ENCODE measurements around the gene ARPC1B.
A peak's percentile ranks its signal among the peaks of the same experiment; 100 is the strongest.

Gene ARPC1B

DNA sequence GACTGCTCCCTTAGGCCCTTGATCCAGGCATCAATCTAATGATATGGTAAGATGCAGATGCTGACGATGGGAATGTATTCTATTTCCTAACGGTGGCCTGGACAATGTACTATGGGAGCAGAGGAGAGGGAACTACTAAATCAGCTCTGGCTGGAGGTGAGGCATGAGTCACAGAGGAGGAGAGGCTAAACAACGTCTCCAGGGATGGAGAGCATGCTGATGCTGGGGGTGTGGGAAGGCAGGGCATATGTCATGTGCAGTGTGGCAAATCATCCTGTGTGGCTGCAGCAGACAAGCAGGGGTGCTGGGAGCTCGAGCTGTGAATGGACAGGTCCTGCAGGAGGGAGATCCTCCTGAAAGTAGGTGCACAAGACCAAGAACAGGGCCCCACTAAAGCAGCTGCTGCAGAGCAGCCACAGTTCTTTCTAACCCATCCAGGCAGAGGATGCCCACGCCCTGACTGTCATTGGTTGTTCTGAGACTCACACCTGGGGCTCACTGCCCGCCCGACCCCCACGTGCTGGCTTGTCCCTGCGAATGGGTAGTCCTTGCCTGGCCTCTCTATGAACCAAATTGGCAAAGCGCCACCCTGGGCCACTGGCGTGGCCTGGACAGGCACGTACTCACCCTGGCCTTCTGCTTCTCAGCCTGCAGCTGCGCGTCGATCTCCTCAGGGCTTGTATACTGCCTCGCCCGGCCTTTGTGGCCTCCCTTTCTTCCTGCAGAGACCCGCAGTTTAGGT is 29.9 kb downstream of the ARPC1B start:
- WGBS, 2 donors (ENCODE audit: extremely low coverage in 2 of 2, insufficient read length in 2 of 2, insufficient replicate concordance in 1 of 2) = no CpG with 5 or more reads among the region's 18 CpGs
- no peak overlapping the region for H3K14ac ChIP-seq (ENCODE audit: low read length)
- no peak overlapping the region for H2BK120ac ChIP-seq (ENCODE audit: low read depth, low read length)
- H3K27ac ChIP-seq (replicated peaks; ENCODE audit: low read length) = no peak overlapping the region
- H3K36me3 ChIP-seq (replicated peaks in 1 of 2; ENCODE audit: control insufficient read depth in 2 of 2, insufficient read depth in 2 of 2, low read length in 2 of 2) = peaks cover 45 to 62% of the 10 kb centered on the region in 2 donors
- H3K9ac ChIP-seq (ENCODE audit: low read depth, low read length, poor library complexity) = peak overlapping the region; percentile 7
- no peak overlapping the region for H4K8ac ChIP-seq (ENCODE audit: low read depth, low read length)
- H3K4me3 ChIP-seq (ENCODE audit: low read length in 2 of 2) = peak overlapping the region in 1 of 2 donors; percentile 54
- H2AFZ ChIP-seq (ENCODE audit: low read length) = no peak overlapping the region
- no peak overlapping the region for H3K4me2 ChIP-seq (ENCODE audit: insufficient read depth, low read length, poor library complexity, severe bottlenecking)
- H3K4ac ChIP-seq (ENCODE audit: low read length) = no peak overlapping the region
- H4K91ac ChIP-seq (ENCODE audit: low read depth, low read length, poor library complexity) = no peak overlapping the region
- H3K18ac ChIP-seq (ENCODE audit: low read length) = no peak overlapping the region
- no peak overlapping the region for H2BK15ac ChIP-seq (ENCODE audit: low read length)
- DNase-seq (ENCODE audit: low spot score) = no peak
- H3K23ac ChIP-seq (ENCODE audit: low read depth, low read length, poor library complexity) = no peak overlapping the region
- H3K79me1 ChIP-seq (ENCODE audit: low read depth, low read length) = peaks cover 15% of the 10 kb centered on the region
- no peaks in the 10 kb centered on the region for H3K27me3 ChIP-seq (ENCODE audit: control insufficient read depth in 3 of 3, insufficient read depth in 3 of 3, low read depth in 1 of 3, low read length in 3 of 3)
- H2BK12ac ChIP-seq (ENCODE audit: low read length) = no peak overlapping the region
- H2AK5ac ChIP-seq (ENCODE audit: low read depth, low read length) = no peak overlapping the region
- H3K4me1 ChIP-seq (ENCODE audit: control insufficient read depth in 2 of 2, insufficient read depth in 1 of 2, low read depth in 1 of 2, low read length in 2 of 2) = peaks cover 0 to 10% of the 10 kb centered on the region in 2 donors
- no peaks in the 10 kb centered on the region for H3K9me3 ChIP-seq (replicated peaks in 1 of 2; ENCODE audit: control insufficient read depth in 2 of 2, insufficient read depth in 1 of 2, low read depth in 1 of 2, low read length in 2 of 2)
- no peak overlapping the region for H2BK5ac ChIP-seq (ENCODE audit: low read length)

DNA sequence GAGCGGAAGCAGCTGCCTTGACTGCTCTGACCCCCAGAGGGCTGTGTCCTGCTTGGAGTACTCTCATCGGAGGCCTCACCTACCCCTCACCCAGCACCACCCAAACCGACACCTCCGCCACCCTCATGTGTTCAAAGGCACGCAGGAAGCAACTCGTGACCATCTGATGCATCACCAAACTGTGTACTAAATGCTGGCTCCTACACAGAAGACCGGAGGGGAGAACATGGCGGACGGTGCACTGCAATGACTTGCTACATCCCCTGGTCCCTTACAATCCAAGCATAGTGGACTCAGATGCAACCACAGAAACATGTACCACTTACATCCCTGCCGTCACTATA is 30.4 kb downstream of the ARPC1B start:
- Histone ChIP-seq H3K4me1 (ENCODE audit: control insufficient read depth in 2 of 2, insufficient read depth in 1 of 2, low read depth in 1 of 2, low read length in 2 of 2) (peaks cover 2 to 13% of the 10 kb centered on the region in 2 donors), H3K14ac (ENCODE audit: low read length) (no peak overlapping the region), H3K27ac (replicated peaks; ENCODE audit: low read length) (no peak overlapping the region), H3K18ac (ENCODE audit: low read length) (no peak overlapping the region), H2AFZ (ENCODE audit: low read length) (no peak overlapping the region), H3K23ac (ENCODE audit: low read depth, low read length, poor library complexity) (no peak overlapping the region), H3K4me3 (ENCODE audit: low read length in 2 of 2) (peak overlapping the region in 1 of 2 donors; percentile 10), H2BK12ac (ENCODE audit: low read length) (no peak overlapping the region), H3K4ac (ENCODE audit: low read length) (no peak overlapping the region), H2AK5ac (ENCODE audit: low read depth, low read length) (no peak overlapping the region), H4K91ac (ENCODE audit: low read depth, low read length, poor library complexity) (no peak overlapping the region), H3K36me3 (replicated peaks in 1 of 2; ENCODE audit: control insufficient read depth in 2 of 2, insufficient read depth in 2 of 2, low read length in 2 of 2) (peaks cover 40 to 57% of the 10 kb centered on the region in 2 donors), H3K9ac (ENCODE audit: low read depth, low read length, poor library complexity) (peak overlapping the region; percentile 6), H3K9me3 (replicated peaks in 1 of 2; ENCODE audit: control insufficient read depth in 2 of 2, insufficient read depth in 1 of 2, low read depth in 1 of 2, low read length in 2 of 2) (no peaks in the 10 kb centered on the region), H2BK15ac (ENCODE audit: low read length) (no peak overlapping the region), H3K4me2 (ENCODE audit: insufficient read depth, low read length, poor library complexity, severe bottlenecking) (no peak overlapping the region), H2BK120ac (ENCODE audit: low read depth, low read length) (no peak overlapping the region), H2BK5ac (ENCODE audit: low read length) (no peak overlapping the region), H3K27me3 (ENCODE audit: control insufficient read depth in 3 of 3, insufficient read depth in 3 of 3, low read depth in 1 of 3, low read length in 3 of 3) (no peaks in the 10 kb centered on the region), H4K8ac (ENCODE audit: low read depth, low read length) (no peak overlapping the region), H3K79me1 (ENCODE audit: low read depth, low read length) (peaks cover 15% of the 10 kb centered on the region)
- DNase-seq (ENCODE audit: low spot score) = no peak
- no CpG with 5 or more reads among the region's 10 CpGs for WGBS, 2 donors (ENCODE audit: extremely low coverage in 2 of 2, insufficient read length in 2 of 2, insufficient replicate concordance in 1 of 2)

DNA sequence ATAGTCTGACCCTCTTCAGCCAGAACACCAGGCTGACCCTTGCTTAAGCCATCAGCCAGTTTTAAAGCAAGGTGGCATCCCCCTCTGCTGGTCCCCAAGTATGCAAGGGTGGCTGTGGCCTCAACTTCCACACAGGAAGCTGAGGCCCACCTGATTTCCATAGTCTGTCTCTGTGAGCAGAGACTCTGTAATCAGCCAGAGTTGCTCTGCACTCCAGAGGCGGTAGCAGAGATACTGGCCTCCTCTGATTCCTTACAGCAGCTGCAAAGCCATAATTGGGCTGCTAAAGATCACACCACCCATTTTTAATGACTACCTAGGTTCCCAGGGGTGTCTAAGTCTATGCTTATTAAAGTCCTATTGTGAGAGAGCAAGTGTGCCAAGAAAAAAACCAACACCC is 32.0 kb downstream of the ARPC1B start:
- Histone ChIP-seq H3K36me3 (replicated peaks in 1 of 2; ENCODE audit: control insufficient read depth in 2 of 2, insufficient read depth in 2 of 2, low read length in 2 of 2) (peaks cover 32 to 57% of the 10 kb centered on the region in 2 donors), H2BK5ac (ENCODE audit: low read length) (no peak overlapping the region), H4K91ac (ENCODE audit: low read depth, low read length, poor library complexity) (no peak overlapping the region), H3K18ac (ENCODE audit: low read length) (no peak overlapping the region), H2BK120ac (ENCODE audit: low read depth, low read length) (no peak overlapping the region), H2AFZ (ENCODE audit: low read length) (no peak overlapping the region), H3K23ac (ENCODE audit: low read depth, low read length, poor library complexity) (no peak overlapping the region), H3K4me3 (ENCODE audit: low read length in 2 of 2) (peak overlapping the region in 1 of 2 donors; percentile 95), H2BK12ac (ENCODE audit: low read length) (no peak overlapping the region), H3K27ac (replicated peaks; ENCODE audit: low read length) (no peak overlapping the region), H3K9me3 (replicated peaks in 1 of 2; ENCODE audit: control insufficient read depth in 2 of 2, insufficient read depth in 1 of 2, low read depth in 1 of 2, low read length in 2 of 2) (no peaks in the 10 kb centered on the region), H3K79me1 (ENCODE audit: low read depth, low read length) (peaks cover 22% of the 10 kb centered on the region), H3K4me1 (ENCODE audit: control insufficient read depth in 2 of 2, insufficient read depth in 1 of 2, low read depth in 1 of 2, low read length in 2 of 2) (peaks cover 2 to 18% of the 10 kb centered on the region in 2 donors), H2BK15ac (ENCODE audit: low read length) (no peak overlapping the region), H3K14ac (ENCODE audit: low read length) (no peak overlapping the region), H2AK5ac (ENCODE audit: low read depth, low read length) (no peak overlapping the region), H3K27me3 (ENCODE audit: control insufficient read depth in 3 of 3, insufficient read depth in 3 of 3, low read depth in 1 of 3, low read length in 3 of 3) (no peaks in the 10 kb centered on the region), H4K8ac (ENCODE audit: low read depth, low read length) (no peak overlapping the region), H3K4me2 (ENCODE audit: insufficient read depth, low read length, poor library complexity, severe bottlenecking) (no peak overlapping the region), H3K9ac (ENCODE audit: low read depth, low read length, poor library complexity) (no peak overlapping the region), H3K4ac (ENCODE audit: low read length) (no peak overlapping the region)
- no peak for DNase-seq (ENCODE audit: low spot score)
- WGBS, 2 donors (ENCODE audit: extremely low coverage in 2 of 2, insufficient read length in 2 of 2, insufficient replicate concordance in 1 of 2) = no CpG with 5 or more reads among the region's 1 CpG

DNA sequence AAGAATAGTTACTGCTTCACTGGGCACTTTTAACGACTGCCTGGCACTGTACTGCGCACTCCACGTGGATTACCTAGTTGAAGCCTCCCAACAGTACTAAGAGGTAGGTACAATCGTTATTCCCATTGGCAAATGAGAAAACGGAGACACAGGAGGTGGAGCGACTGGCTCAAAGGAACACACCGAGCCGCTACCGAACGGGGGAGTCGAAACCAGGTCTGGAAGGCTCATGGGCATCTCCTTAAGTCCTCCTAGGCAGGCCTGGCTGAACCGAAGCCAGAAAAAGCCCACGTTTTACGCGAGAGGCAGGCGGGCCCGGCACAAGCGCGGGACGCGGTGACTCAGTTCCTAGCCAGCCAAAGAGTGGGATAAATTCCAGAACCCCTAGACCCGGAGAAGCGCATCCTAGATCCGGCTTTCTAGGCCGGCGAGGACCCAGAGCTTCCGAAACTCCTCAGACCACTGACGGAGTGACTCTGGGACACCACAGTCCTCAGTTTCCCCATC is 33.4 kb downstream of the ARPC1B start:
- WGBS, 2 donors (ENCODE audit: extremely low coverage in 2 of 2, insufficient read length in 2 of 2, insufficient replicate concordance in 1 of 2) = no CpG with 5 or more reads among the region's 28 CpGs
- H3K4me3 ChIP-seq (ENCODE audit: low read length in 2 of 2) = peak overlapping the region; percentile 95 to 98
- peak overlapping the region; percentile 38 for H2AK5ac ChIP-seq (ENCODE audit: low read depth, low read length)
- H3K4ac ChIP-seq (ENCODE audit: low read length) = no peak overlapping the region
- no peak overlapping the region for H2BK12ac ChIP-seq (ENCODE audit: low read length)
- H2BK5ac ChIP-seq (ENCODE audit: low read length) = peak overlapping the region; percentile 79
- H3K23ac ChIP-seq (ENCODE audit: low read depth, low read length, poor library complexity) = peak overlapping the region; percentile 56
- no peaks in the 10 kb centered on the region for H3K9me3 ChIP-seq (replicated peaks in 1 of 2; ENCODE audit: control insufficient read depth in 2 of 2, insufficient read depth in 1 of 2, low read depth in 1 of 2, low read length in 2 of 2)
- H4K91ac ChIP-seq (ENCODE audit: low read depth, low read length, poor library complexity) = no peak overlapping the region
- peak overlapping the region; percentile 95 for H2AFZ ChIP-seq (ENCODE audit: low read length)
- H3K4me1 ChIP-seq (ENCODE audit: control insufficient read depth in 2 of 2, insufficient read depth in 1 of 2, low read depth in 1 of 2, low read length in 2 of 2) = peaks cover 2 to 18% of the 10 kb centered on the region in 2 donors
- H2BK120ac ChIP-seq (ENCODE audit: low read depth, low read length) = peak overlapping the region; percentile 5
- H3K27ac ChIP-seq (replicated peaks; ENCODE audit: low read length) = peak overlapping the region; percentile 63
- H3K18ac ChIP-seq (ENCODE audit: low read length) = peak overlapping the region; percentile 96
- no peak overlapping the region for H4K8ac ChIP-seq (ENCODE audit: low read depth, low read length)
- H3K14ac ChIP-seq (ENCODE audit: low read length) = peak overlapping the region; percentile 65
- H3K79me1 ChIP-seq (ENCODE audit: low read depth, low read length) = peaks cover 22% of the 10 kb centered on the region
- H3K27me3 ChIP-seq (ENCODE audit: control insufficient read depth in 3 of 3, insufficient read depth in 3 of 3, low read depth in 1 of 3, low read length in 3 of 3) = no peaks in the 10 kb centered on the region
- DNase-seq (ENCODE audit: low spot score) = no peak
- H2BK15ac ChIP-seq (ENCODE audit: low read length) = no peak overlapping the region
- H3K9ac ChIP-seq (ENCODE audit: low read depth, low read length, poor library complexity) = peak overlapping the region; percentile 95
- H3K36me3 ChIP-seq (replicated peaks in 1 of 2; ENCODE audit: control insufficient read depth in 2 of 2, insufficient read depth in 2 of 2, low read length in 2 of 2) = peaks cover 30 to 57% of the 10 kb centered on the region in 2 donors
- H3K4me2 ChIP-seq (ENCODE audit: insufficient read depth, low read length, poor library complexity, severe bottlenecking) = peak overlapping the region; percentile 56
